Brain microvascular endothelial cell (primary cell): Measurements from ENCODE around the gene HERC3.

ENCODE experiments used
- DNase-seq: peaks from one replicate; pipeline ENCODE4 v3.0.0-alpha.2; 2020
- H3K27ac ChIP-seq: fragments of 250-450 bp; sonication (Bioruptor Pico); 2 replicates; pipeline ENCODE4 v1.5.1; 2020; ENCODE audit warnings: mild to moderate bottlenecking, moderate library complexity
- H3K27me3 ChIP-seq: fragments of 250-450 bp; sonication (Bioruptor Pico); replicated peaks from 2 replicates; pipeline ENCODE4 v1.5.1; 2020; ENCODE audit warnings: mild to moderate bottlenecking
- H3K36me3 ChIP-seq: fragments of 250-450 bp; sonication (Bioruptor Pico); replicated peaks from 2 replicates; pipeline ENCODE4 v1.5.1; 2020; ENCODE audit warnings: mild to moderate bottlenecking
- H3K4me3 ChIP-seq: 2 replicates; pipeline ENCODE4 v1.5.1; 2011; ENCODE audit warnings: low read depth, mild to moderate bottlenecking, control low read depth, low read length, moderate library complexity
- in situ Hi-C: cut with HindIII; loops from 2 replicates; pipeline ENCODE4 v1.10.0; 2017; ENCODE audit warnings: low sequenced_read_pairs, low pct_ligation_motif_present
- TF ChIP-seq, protein P1 (sequence below): IDR thresholded peaks from 2 replicates; pipeline ENCODE4 v1.5.1; 2011; ENCODE audit warnings: low read depth, mild to moderate bottlenecking, moderate library complexity, low read length, control low read depth, inconsistent platforms; ENCODE audit errors: missing control alignments

HERC3 gene

DNA sequence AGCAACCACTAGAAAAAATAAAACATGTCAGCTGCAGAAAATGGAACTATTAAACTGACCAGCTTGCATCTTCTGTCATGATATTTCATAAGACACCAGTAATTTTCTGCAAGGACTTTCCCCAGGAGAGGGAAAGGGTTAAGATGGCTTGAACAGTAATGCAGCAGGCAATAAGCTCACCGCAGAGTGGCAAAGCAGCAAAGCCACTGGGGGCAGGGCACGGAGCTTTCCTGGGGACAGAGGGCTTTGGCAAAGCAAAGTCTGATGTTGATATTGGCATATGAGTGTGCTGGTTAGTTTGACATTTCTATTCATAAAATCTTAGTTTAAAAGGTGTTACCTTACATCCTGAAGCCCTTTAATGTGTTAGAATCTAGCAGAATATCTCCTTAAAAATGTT lies 160.5 kb downstream of the HERC3 start:
- Histone ChIP-seq H3K36me3 (peaks cover 17% of the 10 kb centered on the region), H3K4me3 (no peak overlapping the region), H3K27me3 (no peaks in the 10 kb centered on the region), H3K27ac (no peak overlapping the region)
- no peak for DNase-seq
- TF ChIP-seq, protein P1, sequence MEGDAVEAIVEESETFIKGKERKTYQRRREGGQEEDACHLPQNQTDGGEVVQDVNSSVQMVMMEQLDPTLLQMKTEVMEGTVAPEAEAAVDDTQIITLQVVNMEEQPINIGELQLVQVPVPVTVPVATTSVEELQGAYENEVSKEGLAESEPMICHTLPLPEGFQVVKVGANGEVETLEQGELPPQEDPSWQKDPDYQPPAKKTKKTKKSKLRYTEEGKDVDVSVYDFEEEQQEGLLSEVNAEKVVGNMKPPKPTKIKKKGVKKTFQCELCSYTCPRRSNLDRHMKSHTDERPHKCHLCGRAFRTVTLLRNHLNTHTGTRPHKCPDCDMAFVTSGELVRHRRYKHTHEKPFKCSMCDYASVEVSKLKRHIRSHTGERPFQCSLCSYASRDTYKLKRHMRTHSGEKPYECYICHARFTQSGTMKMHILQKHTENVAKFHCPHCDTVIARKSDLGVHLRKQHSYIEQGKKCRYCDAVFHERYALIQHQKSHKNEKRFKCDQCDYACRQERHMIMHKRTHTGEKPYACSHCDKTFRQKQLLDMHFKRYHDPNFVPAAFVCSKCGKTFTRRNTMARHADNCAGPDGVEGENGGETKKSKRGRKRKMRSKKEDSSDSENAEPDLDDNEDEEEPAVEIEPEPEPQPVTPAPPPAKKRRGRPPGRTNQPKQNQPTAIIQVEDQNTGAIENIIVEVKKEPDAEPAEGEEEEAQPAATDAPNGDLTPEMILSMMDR: no peak
- in situ Hi-C loops: no loop called here

DNA sequence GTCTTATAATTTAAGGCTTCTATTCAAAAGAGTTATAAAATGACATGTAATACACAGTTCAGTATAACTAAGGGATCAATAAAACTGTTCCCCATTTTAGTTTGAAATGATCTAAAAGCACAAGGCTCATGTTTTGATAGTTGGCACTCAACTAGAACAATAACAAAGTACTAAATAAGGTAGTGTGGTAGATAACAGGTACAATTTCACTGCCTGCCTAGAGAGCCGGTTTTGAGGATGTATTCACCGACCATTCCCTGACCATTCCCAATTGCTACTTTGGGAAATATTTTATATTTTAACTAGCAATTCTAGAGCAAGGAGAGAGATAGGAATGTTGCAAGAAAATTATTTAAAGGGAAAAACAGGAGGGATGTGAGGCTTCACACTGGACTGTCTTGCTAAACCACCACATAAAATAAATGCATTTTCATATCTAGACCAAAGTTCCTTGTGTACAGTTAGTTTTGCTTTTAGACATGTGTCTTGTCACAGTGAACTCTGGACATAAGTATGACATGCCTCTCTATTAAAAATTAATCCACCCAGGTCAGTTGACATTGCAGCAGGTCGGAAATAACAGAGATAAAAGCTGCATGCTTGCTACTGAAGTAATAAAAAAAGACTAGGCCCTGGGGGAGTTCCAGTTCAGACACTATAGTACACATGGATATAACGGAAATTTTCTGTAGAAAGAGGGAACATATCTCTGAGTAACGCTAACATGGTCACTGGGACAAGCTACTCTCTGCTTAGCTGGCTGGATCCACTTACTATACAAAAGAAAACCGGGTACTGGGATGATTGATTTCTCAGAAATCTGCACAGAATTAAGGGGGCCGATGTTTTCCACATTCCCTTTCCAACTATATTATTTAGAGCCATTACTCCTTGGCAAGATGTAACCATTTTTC lies 161.6 kb downstream of the HERC3 start:
- peaks cover 9% of the 10 kb centered on the region for H3K36me3 ChIP-seq
- no peak overlapping the region for H3K4me3 ChIP-seq
- in situ Hi-C loops: no loop called here
- TF ChIP-seq, protein P1: no peak
- DNase-seq: no peak
- no peak overlapping the region for H3K27ac ChIP-seq
- H3K27me3 ChIP-seq: no peaks in the 10 kb centered on the region

DNA sequence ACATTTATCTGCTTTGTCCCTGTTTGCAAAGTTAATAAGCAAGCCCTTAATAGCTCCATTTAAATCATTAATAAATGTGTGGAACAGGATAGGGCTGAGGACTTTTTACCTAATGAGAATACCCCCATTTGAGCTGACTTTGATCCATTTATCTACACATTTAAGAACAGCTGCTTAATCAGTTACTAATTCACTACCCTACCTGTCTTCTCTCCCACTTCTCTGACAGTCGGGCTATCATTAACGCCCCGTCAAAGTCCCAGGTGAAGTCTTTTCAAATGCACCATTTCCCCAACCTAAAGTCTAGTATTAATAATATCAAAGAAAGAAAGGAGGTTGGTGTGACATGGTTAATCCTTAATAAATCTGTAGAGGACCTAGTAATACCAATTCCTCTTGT lies 162.5 kb downstream of the HERC3 start:
- TF ChIP-seq, protein P1: no peak
- DNase-seq: no peak
- in situ Hi-C loops: no loop called here
- Histone ChIP-seq H3K27ac (no peak overlapping the region), H3K4me3 (no peak overlapping the region), H3K27me3 (no peaks in the 10 kb centered on the region), H3K36me3 (peaks cover 5% of the 10 kb centered on the region)

DNA sequence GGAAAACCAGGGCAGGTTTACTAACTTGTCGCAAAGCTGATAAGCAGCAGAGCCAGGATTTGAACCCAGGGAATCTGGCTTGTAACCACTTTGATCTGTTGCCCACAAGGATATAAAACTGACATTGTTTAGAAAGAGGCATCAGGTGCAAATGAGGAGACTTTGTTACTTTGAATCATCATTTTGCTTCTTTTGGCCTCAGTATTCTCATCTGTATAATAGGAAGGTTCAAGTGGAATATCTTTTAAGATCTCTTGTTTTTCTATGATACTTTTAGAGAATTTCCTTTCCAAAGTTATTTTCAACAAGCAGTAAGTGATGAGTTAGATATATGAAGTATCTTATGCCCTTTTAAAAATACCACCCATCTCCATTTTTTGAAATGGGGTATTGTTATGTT lies 163.2 kb downstream of the HERC3 start:
- Histone ChIP-seq H3K36me3 (no peaks in the 10 kb centered on the region), H3K27me3 (no peaks in the 10 kb centered on the region), H3K27ac (no peak overlapping the region), H3K4me3 (no peak overlapping the region)
- TF ChIP-seq, protein P1: no peak
- in situ Hi-C loops: no loop called here
- DNase-seq: no peak

DNA sequence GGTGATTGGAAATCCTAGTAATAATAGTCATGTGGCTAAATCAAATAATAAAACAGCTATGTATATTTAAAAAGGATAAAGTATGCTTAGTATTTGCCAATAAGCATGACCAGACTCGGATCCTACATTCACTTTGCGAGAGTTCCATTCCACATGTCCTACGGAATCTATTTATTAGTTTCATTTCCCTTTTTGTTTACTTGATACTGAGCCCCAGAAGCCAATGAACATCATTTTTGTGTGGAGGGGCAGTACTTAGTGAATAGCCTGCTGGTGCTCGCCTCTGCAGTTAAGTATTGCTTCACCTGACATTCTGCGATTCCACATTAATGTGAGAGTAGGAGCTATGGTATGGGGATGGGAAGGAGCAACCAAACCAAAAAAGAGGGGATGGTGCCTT lies 163.9 kb downstream of the HERC3 start:
- TF ChIP-seq, protein P1: no peak
- in situ Hi-C loops: no loop called here
- DNase-seq: no peak
- H3K27me3 ChIP-seq: no peaks in the 10 kb centered on the region
- no peaks in the 10 kb centered on the region for H3K36me3 ChIP-seq
- no peak overlapping the region for H3K4me3 ChIP-seq
- no peak overlapping the region for H3K27ac ChIP-seq
